ENCODE data around the gene SULT1A3.
"Not testable (repeated sequence)": the region's sequence is repeated elsewhere in the genome, so short reads cannot be mapped to it uniquely, and the experiment has no call there.

SULT1A3 gene

GRCh38 chr16:30199049-30199448, at the start of gene SULT1A3:
SULT1A3 (plus strand) TSS chr16:30199255; CDS start chr16:30200729, 1,474 bp downstream.
- not testable (repeated sequence) for DNase-seq

- DNase-seq: no peak
These were observed 48.0 kb upstream of the SULT1A3 start for GRCh38 chr16:30151091-30151490.

- no peak for DNase-seq
These were observed 46.5 kb upstream of the SULT1A3 start for GRCh38 chr16:30152517-30152916.

- DNase-seq: no peak
These were observed 43.9 kb upstream of the SULT1A3 start for GRCh38 chr16:30155188-30155587.

GRCh38 chr16:30157214-30157613, 41.8 kb upstream of the SULT1A3 start:
- DNase-seq: no peak

GRCh38 chr16:30163538-30163937, 35.5 kb upstream of the SULT1A3 start:
- DNase-seq: no peak

- peak; percentile 91 for DNase-seq
These were observed 32.7 kb upstream of the SULT1A3 start for GRCh38 chr16:30166202-30166902.

GRCh38 chr16:30168746-30169145, 30.3 kb upstream of the SULT1A3 start:
- DNase-seq: not testable (repeated sequence)

- not testable (repeated sequence) for DNase-seq
These were observed 29.6 kb upstream of the SULT1A3 start for GRCh38 chr16:30169416-30169815.

GRCh38 chr16:30170145-30170544, 28.9 kb upstream of the SULT1A3 start:
- not testable (repeated sequence) for DNase-seq

GRCh38 chr16:30173054-30173453, 26.0 kb upstream of the SULT1A3 start:
- DNase-seq: no peak

- not testable (repeated sequence) for DNase-seq
These were observed 22.2 kb upstream of the SULT1A3 start for GRCh38 chr16:30176876-30177275.

GRCh38 chr16:30179195-30179594, 19.9 kb upstream of the SULT1A3 start:
- no peak for DNase-seq

- no peak for DNase-seq
These were observed 19.1 kb upstream of the SULT1A3 start for GRCh38 chr16:30179931-30180330.

GRCh38 chr16:30180741-30181140, 18.3 kb upstream of the SULT1A3 start:
- DNase-seq: no peak

- no peak for DNase-seq
These were observed 15.6 kb upstream of the SULT1A3 start, which contains the start of gene CORO1A for GRCh38 chr16:30183233-30184095. CORO1A (plus strand) TSS chr16:30183602; CDS start chr16:30185210, 1,608 bp downstream.

GRCh38 chr16:30184096-30184890, 14.8 kb upstream of the SULT1A3 start:
- DNase-seq: no peak

GRCh38 chr16:30184891-30185682, 14.0 kb upstream of the SULT1A3 start:
- no peak for DNase-seq

- DNase-seq: peak; percentile 95
These were observed 13.2 kb upstream of the SULT1A3 start for GRCh38 chr16:30185683-30186421.

GRCh38 chr16:30186444-30186781, 12.6 kb upstream of the SULT1A3 start:
- no peak for DNase-seq

- no peak for DNase-seq
These were observed 12.1 kb upstream of the SULT1A3 start for GRCh38 chr16:30186782-30187555.
